K562 (cell line): Measurements from ENCODE around the gene MIP. TPM values are rescaled to one million over a fixed set of nuclear protein-coding genes. Genes with fewer than 3 reads are reported as not detected.

Experiments
- ATAC-seq: fragments of 200-7000 bp; cut with Tn5 transposase; 3 replicates; pipeline ENCODE4 v1.9.1; 2020; ENCODE audit warnings: moderate library complexity
- BruUV-seq: library from RNA; stranded (reverse); fragments of 400-500 nt; replicated peaks from 2 replicates; lab custom pipeline; 2021; lab: Mats Ljungman, UMichigan
- CTCF ChIA-PET: fragments of 300-600 bp; formaldehyde crosslinking; extraction: SDS; loops from one replicate; lab custom pipeline; 2021; ENCODE audit warnings: low intra/inter-chr PET ratio; lab: Yijun Ruan, JAX
- POLR2A ChIA-PET: fragments of 300-600, 350-650 bp; sonication (Branson Sonifier 250); formaldehyde crosslinking; extraction: SDS; loops from one replicate; lab custom pipeline; 2021; ENCODE audit warnings: antibody characterized with exemption, inconsistent platforms; lab: Yijun Ruan, JAX
- DNase-seq, 4 experiments: peaks; one replicate each; pipeline versions ENCODE4 v3.0.0 to v3.0.0-alpha.2; 2011 to 2018; ENCODE audit warnings: low spot score in 3 of 4, mixed read lengths in 3 of 4; ENCODE audit errors: extremely low read depth in 1 of 4
- FAIRE-seq: peaks from 2 replicates; lab custom pipeline; 2011; peaks lifted over from hg19 to GRCh38; lab: Jason Lieb, UNC
- H2AFZ ChIP-seq: 2 replicates; pipeline ENCODE4 v1.6.0; 2011; ENCODE audit warnings: low read depth, low read length, control low read depth, inconsistent platforms
- H3K27ac ChIP-seq: fragments of 200-600 bp; 3 replicates; pipeline ENCODE4 v1.8.0; 2011; ENCODE audit warnings: low read depth, mild to moderate bottlenecking, control low read depth, inconsistent platforms, low read length, moderate library complexity, mixed read lengths; ENCODE audit errors: extremely low read depth
- H3K27me3 ChIP-seq, 2 experiments: fragments of 300-600 bp in 1 of 2; 2 replicates in 1 of 2; 3 replicates in 1 of 2; pipeline versions ENCODE4 v1.6.0 to v1.8.0; 2011; ENCODE audit warnings: inconsistent platforms in 2 of 2, low read length in 2 of 2, mild to moderate bottlenecking in 1 of 2, mixed read lengths in 1 of 2, moderate library complexity in 1 of 2; ENCODE audit not compliant: control insufficient read depth in 2 of 2, insufficient read depth in 2 of 2
- H3K36me3 ChIP-seq: fragments of 300-600 bp; 3 replicates; pipeline ENCODE4 v1.8.0; 2011; ENCODE audit warnings: mild to moderate bottlenecking, low read length, inconsistent platforms; ENCODE audit not compliant: control insufficient read depth, insufficient read depth
- H3K4me1 ChIP-seq, 2 experiments: fragments of 200-600 bp in 1 of 2; replicated peaks in 1 of 2; 2 replicates in 1 of 2; 3 replicates in 1 of 2; pipeline versions ENCODE4 v1.5.1 to v1.8.0; 2011; ENCODE audit warnings: inconsistent platforms in 2 of 2, low read length in 2 of 2, mild to moderate bottlenecking in 1 of 2, mixed read lengths in 1 of 2, moderate library complexity in 1 of 2; ENCODE audit not compliant: control insufficient read depth in 2 of 2, insufficient read depth in 2 of 2
- H3K4me2 ChIP-seq: 2 replicates; pipeline ENCODE4 v1.6.1; 2011; ENCODE audit warnings: low read length, control low read depth, inconsistent platforms, mixed read lengths; ENCODE audit not compliant: insufficient read depth
- H3K4me3 ChIP-seq: fragments of 200-600 bp; sonication (generic), shearing (Covaris generic); 2 replicates; pipeline ENCODE4 v1.5.1; 2016; ENCODE audit warnings: control low read depth, inconsistent platforms
- H3K79me2 ChIP-seq: fragments of 200-600 bp; 3 replicates; pipeline ENCODE4 v1.8.0; 2011; ENCODE audit warnings: low read length, inconsistent platforms; ENCODE audit not compliant: control insufficient read depth, insufficient read depth
- H3K9ac ChIP-seq, 2 experiments: 2 replicates each; pipeline versions ENCODE4 v1.6.0 to v1.6.1; 2011; ENCODE audit warnings: low read depth in 2 of 2, low read length in 2 of 2, control low read depth in 1 of 2, inconsistent platforms in 1 of 2, mild to moderate bottlenecking in 1 of 2, mixed read lengths in 1 of 2; ENCODE audit not compliant: insufficient read depth in 1 of 2
- H3K9me1 ChIP-seq: one replicate; pipeline ENCODE4 v1.6.0; 2011; ENCODE audit warnings: inconsistent platforms, mild to moderate bottlenecking, low read length, moderate library complexity; ENCODE audit not compliant: control insufficient read depth, insufficient read depth
- H3K9me3 ChIP-seq: replicated peaks from 2 replicates; pipeline ENCODE4 v1.5.1; 2011; ENCODE audit warnings: low read depth, low read length, inconsistent platforms; ENCODE audit not compliant: control insufficient read depth, insufficient read depth
- H4K20me1 ChIP-seq: replicated peaks from 2 replicates; pipeline ENCODE4 v1.6.1; 2011; ENCODE audit warnings: low read length, inconsistent platforms, mixed read lengths; ENCODE audit not compliant: control insufficient read depth, insufficient read depth
- ADNP ChIP-seq: fragments of 200-800 bp; sonication (Bioruptor generic); IDR thresholded peaks from 2 replicates; pipeline ENCODE4 v1.6.1; 2016; ENCODE audit warnings: missing genetic modification characterization, missing compliant biosample characterization
- CCAR2 ChIP-seq: fragments of 200-400 bp; formaldehyde crosslinking; IDR thresholded peaks from 2 replicates; pipeline ENCODE4 v1.6.1; 2017; ENCODE audit warnings: mild to moderate bottlenecking, low read depth, low read length
- E2F3 ChIP-seq: fragments of 250-450 bp; sonication (Bioruptor Pico); IDR thresholded peaks from 2 replicates; pipeline ENCODE4 v1.4.0; 2020; ENCODE audit warnings: mild to moderate bottlenecking
- GABPA ChIP-seq: fragments of 200-800 bp; sonication (Bioruptor generic); conservative IDR thresholded peaks from 2 replicates; pipeline ENCODE4 v1.6.1; 2016; ENCODE audit warnings: low read depth, missing genetic modification characterization, missing compliant biosample characterization
- POLR2H ChIP-seq: IDR thresholded peaks from 2 replicates; pipeline ENCODE4 v1.6.1; 2016; ENCODE audit warnings: missing genetic modification characterization, low read depth, mild to moderate bottlenecking, control low read depth, missing compliant biosample characterization, moderate library complexity
- STAG1 ChIP-seq: sonication (generic); formaldehyde crosslinking; IDR thresholded peaks from 2 replicates; pipeline ENCODE4 v1.5.0; 2020; ENCODE audit warnings: missing genetic modification reagents, borderline replicate concordance
- ZNF589 ChIP-seq: fragments of 200-800 bp; sonication (Bioruptor generic); IDR thresholded peaks from 2 replicates; pipeline ENCODE4 v1.6.1; 2016; ENCODE audit warnings: low read depth, missing genetic modification characterization, missing compliant biosample characterization
- WGBS: fragments of 100-300 bp; shearing (Covaris generic); methylation state at CpG from one replicate; pipeline ENCODE4 v1.1.6; 2016; ENCODE audit warnings: low coverage, mixed read lengths; ENCODE audit not compliant: insufficient coverage; ENCODE audit errors: missing lambda C conversion rate; 5-methylcytosine and 5-hydroxymethylcytosine counted together
- in situ Hi-C: fragments of 300-500 bp; cut with MboI; formaldehyde crosslinking; loops from 4 replicates; pipeline ENCODE4 v1.15.0; 2018; ENCODE audit warnings: inconsistent platforms, mixed read lengths
- intact Hi-C: fragments of 100-400 bp; cut with micrococcal nuclease; formaldehyde crosslinking; loops from 2 replicates; pipeline ENCODE4 v1.14.2; 2022
- polyA plus RNA-seq, 8 experiments: library from polyadenylated mRNA; depleted of rRNA in 4 of 8; stranded (reverse) in 5 of 8; unstranded in 3 of 8; fragments of >200 nt; fragmentation: Nextera tagmentation in 2 of 8; fragmentation: Illumina TruSeq in 1 of 8; extraction: Ambion mirVana in 2 of 8; extraction: Trizol in 1 of 8; gene quantifications; 2 replicates each; pipeline versions ENCODE4 v1.2.1 to v1.2.3, GENCODE V29; 2011 to 2014; ENCODE audit warnings: inconsistent platforms in 1 of 8, missing spikeins in 1 of 8
- total RNA-seq, 7 experiments: library from RNA; depleted of rRNA in 6 of 7; stranded (reverse); fragments of >200 nt in 6 of 7; fragmentation: Illumina TruSeq in 2 of 7; extraction: Trizol in 2 of 7; gene quantifications; 2 replicates each; pipeline versions ENCODE4 v1.2.1 to v1.2.3, GENCODE V29; 2011 to 2021; ENCODE audit warnings: low replicate concordance in 1 of 7
- TF ChIP-seq, protein P1 (sequence below), 2 experiments: fragments of 450-650 bp in 1 of 2; sonication (generic) in 1 of 2; formaldehyde crosslinking in 1 of 2; IDR thresholded peaks; 2 replicates each; pipeline versions ENCODE4 v1.7.1 to v1.9.0; 2016 to 2022; ENCODE audit warnings: inconsistent platforms in 1 of 2, mild to moderate bottlenecking in 1 of 2, missing genetic modification reagents in 1 of 2
- TF ChIP-seq, protein P2 (sequence below): fragments of 450-650 bp; IDR thresholded peaks from 2 replicates; pipeline ENCODE4 v1.6.1; 2018; ENCODE audit not compliant: partially characterized antibody

MIP gene
- total and polyA plus RNA-seq, 9 of the 15 experiments (the other 6 are each of a cell fraction or from before 2014, with no cell fraction given), result 0.09 to 0.36 (median 0.19) TPM; not detected in 5

DNA sequence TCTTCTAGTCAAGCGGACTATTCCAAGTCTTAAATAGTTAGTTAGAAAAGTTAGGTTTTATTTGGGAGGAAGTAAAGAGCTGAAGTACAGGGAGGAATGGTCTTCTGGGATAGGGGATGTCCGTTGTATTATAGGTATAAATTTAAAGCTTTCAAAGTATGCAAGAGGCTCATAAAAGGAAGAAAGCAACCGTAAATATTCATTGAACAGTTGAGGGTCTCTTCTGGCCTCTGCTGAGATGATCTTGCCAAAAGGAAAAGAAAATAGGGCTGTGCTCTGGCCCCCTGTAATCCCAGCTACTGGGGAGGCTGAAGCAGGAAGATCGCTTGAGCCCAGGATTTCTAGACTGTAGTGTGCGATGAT, 4.9 kb downstream of the MIP start:
- peaks cover 34% of the 10 kb centered on the region for H3K79me2 ChIP-seq
- no peaks in the 10 kb centered on the region for H3K27me3 ChIP-seq
- H2AFZ ChIP-seq, result peak overlapping the region; percentile 80
- no peaks in the 10 kb centered on the region for H4K20me1 ChIP-seq
- no peak for DNase-seq
- in situ Hi-C loops, result no loop called here
- no peak for ATAC-seq
- ChIA-PET POLR2A (interaction anchor here (0.6 to 2.9 kb wide), 17 partner anchors 8 to 187 kb away, joined by 3 to 23 read pairs (median 5); partner anchors contain the start of genes CNPY2 and STAT2), CTCF (no interaction called here)
- H3K9ac ChIP-seq, result peak overlapping the region in 1 of 2 experiments; percentile 84; a peak in 2 of 4 replicates
- no peaks in the 10 kb centered on the region for H3K9me3 ChIP-seq
- peaks cover 17% of the 10 kb centered on the region for H3K36me3 ChIP-seq
- H3K9me1 ChIP-seq, result no peaks in the 10 kb centered on the region
- WGBS, result 22% methylated on average over 5 of the region's 5 CpGs
- FAIRE-seq, result no peak
- H3K4me2 ChIP-seq, result peak overlapping the region; percentile 77
- peak overlapping the region; percentile 52 for H3K4me3 ChIP-seq
- intact Hi-C loops, result loop anchor here (5.0 kb wide), 1 partner anchor 72 kb away; no protein-coding TSS in a partner anchor
- peaks cover 14 to 17% of the 10 kb centered on the region in 2 experiments for H3K4me1 ChIP-seq
- TSS peak; percentile 97 for BruUV-seq
- H3K27ac ChIP-seq, result peak overlapping the region; percentile 91; the same call in 2 of the 3 replicates
- no peak for TF ChIP-seq POLR2H (tag)
- TF ChIP-seq CCAR2, result no peak
- peak; percentile 37; the same call in 1 of the 2 replicates for TF ChIP-seq ZNF589 (CRISPR knock-in tag)
- no peak for TF ChIP-seq ADNP (tag)
- TF ChIP-seq GABPA (tag), result peak; percentile 4; the same call in 1 of the 2 replicates
- TF ChIP-seq E2F3 (CRISPR knock-in tag), result no peak
- TF ChIP-seq, protein P1, sequence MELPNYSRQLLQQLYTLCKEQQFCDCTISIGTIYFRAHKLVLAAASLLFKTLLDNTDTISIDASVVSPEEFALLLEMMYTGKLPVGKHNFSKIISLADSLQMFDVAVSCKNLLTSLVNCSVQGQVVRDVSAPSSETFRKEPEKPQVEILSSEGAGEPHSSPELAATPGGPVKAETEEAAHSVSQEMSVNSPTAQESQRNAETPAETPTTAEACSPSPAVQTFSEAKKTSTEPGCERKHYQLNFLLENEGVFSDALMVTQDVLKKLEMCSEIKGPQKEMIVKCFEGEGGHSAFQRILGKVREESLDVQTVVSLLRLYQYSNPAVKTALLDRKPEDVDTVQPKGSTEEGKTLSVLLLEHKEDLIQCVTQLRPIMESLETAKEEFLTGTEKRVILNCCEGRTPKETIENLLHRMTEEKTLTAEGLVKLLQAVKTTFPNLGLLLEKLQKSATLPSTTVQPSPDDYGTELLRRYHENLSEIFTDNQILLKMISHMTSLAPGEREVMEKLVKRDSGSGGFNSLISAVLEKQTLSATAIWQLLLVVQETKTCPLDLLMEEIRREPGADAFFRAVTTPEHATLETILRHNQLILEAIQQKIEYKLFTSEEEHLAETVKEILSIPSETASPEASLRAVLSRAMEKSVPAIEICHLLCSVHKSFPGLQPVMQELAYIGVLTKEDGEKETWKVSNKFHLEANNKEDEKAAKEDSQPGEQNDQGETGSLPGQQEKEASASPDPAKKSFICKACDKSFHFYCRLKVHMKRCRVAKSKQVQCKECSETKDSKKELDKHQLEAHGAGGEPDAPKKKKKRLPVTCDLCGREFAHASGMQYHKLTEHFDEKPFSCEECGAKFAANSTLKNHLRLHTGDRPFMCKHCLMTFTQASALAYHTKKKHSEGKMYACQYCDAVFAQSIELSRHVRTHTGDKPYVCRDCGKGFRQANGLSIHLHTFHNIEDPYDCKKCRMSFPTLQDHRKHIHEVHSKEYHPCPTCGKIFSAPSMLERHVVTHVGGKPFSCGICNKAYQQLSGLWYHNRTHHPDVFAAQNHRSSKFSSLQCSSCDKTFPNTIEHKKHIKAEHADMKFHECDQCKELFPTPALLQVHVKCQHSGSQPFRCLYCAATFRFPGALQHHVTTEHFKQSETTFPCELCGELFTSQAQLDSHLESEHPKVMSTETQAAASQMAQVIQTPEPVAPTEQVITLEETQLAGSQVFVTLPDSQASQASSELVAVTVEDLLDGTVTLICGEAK (IDR thresholded peaks at IDR 0.05), result 0 out of 2 replicates have a peak, but pooled peaks have one; percentile 48
- TF ChIP-seq, protein P1 (CRISPR knock-in tag; IDR thresholded peaks at IDR 0.05), result no peak
- TF ChIP-seq, protein P2, sequence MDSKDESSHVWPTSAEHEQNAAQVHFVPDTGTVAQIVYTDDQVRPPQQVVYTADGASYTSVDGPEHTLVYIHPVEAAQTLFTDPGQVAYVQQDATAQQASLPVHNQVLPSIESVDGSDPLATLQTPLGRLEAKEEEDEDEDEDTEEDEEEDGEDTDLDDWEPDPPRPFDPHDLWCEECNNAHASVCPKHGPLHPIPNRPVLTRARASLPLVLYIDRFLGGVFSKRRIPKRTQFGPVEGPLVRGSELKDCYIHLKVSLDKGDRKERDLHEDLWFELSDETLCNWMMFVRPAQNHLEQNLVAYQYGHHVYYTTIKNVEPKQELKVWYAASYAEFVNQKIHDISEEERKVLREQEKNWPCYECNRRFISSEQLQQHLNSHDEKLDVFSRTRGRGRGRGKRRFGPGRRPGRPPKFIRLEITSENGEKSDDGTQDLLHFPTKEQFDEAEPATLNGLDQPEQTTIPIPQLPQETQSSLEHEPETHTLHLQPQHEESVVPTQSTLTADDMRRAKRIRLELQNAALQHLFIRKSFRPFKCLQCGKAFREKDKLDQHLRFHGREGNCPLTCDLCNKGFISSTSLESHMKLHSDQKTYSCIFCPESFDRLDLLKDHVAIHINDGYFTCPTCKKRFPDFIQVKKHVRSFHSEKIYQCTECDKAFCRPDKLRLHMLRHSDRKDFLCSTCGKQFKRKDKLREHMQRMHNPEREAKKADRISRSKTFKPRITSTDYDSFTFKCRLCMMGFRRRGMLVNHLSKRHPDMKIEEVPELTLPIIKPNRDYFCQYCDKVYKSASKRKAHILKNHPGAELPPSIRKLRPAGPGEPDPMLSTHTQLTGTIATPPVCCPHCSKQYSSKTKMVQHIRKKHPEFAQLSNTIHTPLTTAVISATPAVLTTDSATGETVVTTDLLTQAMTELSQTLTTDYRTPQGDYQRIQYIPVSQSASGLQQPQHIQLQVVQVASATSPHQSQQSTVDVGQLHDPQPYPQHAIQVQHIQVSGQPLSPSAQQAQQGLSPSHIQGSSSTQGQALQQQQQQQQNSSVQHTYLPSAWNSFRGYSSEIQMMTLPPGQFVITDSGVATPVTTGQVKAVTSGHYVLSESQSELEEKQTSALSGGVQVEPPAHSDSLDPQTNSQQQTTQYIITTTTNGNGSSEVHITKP, result peak; percentile 54
- TF ChIP-seq STAG1 (CRISPR knock-in tag), result no peak
